ENCODE results near the gene DOCK8.

The DOCK8 gene

DNA sequence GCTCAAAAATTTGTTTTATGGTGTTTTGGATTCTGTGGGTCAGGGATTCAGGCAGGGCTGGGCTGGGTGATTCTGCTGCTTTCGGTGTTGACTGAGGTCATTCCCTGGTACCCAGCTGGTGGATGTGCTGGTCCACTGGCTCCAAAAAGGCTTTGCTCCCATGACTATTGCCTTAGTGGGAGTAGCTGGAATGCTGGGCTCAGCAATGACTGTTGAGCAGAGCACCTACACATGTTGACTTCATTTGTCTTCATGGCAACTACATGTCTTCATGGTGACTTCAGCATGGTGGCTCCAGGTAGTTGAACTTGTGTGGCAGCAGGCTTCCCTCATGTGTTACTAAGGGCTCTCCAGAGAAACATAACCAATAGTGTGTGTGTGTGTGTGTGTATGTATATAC is 297.2 kb downstream of the DOCK8 start:
- DNase-seq (ENCODE audit: insufficient read length, low spot score) (no peak), FAIRE-seq (no peak)
- TF ChIP-seq, protein P1, sequence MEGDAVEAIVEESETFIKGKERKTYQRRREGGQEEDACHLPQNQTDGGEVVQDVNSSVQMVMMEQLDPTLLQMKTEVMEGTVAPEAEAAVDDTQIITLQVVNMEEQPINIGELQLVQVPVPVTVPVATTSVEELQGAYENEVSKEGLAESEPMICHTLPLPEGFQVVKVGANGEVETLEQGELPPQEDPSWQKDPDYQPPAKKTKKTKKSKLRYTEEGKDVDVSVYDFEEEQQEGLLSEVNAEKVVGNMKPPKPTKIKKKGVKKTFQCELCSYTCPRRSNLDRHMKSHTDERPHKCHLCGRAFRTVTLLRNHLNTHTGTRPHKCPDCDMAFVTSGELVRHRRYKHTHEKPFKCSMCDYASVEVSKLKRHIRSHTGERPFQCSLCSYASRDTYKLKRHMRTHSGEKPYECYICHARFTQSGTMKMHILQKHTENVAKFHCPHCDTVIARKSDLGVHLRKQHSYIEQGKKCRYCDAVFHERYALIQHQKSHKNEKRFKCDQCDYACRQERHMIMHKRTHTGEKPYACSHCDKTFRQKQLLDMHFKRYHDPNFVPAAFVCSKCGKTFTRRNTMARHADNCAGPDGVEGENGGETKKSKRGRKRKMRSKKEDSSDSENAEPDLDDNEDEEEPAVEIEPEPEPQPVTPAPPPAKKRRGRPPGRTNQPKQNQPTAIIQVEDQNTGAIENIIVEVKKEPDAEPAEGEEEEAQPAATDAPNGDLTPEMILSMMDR (IDR thresholded peaks at IDR 0.05; ENCODE audit: insufficient read depth, missing control alignments), result no peak

DNA sequence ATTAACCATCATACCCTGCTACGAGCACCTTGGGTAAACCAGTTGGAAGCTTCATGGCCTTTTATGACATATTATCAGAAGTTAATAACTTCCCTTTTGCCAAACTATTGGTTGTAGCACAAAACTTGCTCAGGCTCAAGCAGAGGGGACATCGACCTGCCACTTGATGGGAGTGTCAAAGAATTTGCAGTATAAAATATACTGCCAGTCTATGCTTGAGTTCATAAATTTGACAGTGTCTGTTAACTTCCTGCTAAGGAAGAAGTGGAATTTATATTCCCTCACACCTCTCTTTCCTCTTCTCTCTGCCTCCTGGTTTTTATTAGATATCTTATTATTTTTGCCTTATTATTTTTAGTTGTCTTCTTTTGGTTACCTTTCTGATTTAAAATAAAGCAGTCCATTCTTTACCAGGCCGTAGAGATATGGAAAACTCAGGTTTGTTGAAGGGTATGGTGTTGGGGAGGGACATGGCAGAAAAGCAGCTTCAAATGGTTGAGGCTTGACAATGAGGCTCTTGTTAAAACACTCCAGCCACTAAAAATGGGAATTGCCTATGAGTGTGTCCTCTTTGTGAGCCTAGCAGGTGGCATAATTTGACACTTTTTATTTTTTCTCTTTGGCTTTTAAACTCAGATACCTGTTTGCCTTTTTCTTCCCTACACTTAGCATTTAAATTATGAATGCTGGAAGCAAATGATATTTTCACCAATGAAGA is 298.0 kb downstream of the DOCK8 start:
- TF ChIP-seq, protein P1 (IDR thresholded peaks at IDR 0.05; ENCODE audit: insufficient read depth, missing control alignments), result no peak
- no peak for FAIRE-seq

More for the DNA sequence above, 298.0 kb downstream of the DOCK8 start:
- no peak for DNase-seq (ENCODE audit: insufficient read length, low spot score)
